Measurements from ENCODE around the gene OTX1.

The OTX1 gene

DNA sequence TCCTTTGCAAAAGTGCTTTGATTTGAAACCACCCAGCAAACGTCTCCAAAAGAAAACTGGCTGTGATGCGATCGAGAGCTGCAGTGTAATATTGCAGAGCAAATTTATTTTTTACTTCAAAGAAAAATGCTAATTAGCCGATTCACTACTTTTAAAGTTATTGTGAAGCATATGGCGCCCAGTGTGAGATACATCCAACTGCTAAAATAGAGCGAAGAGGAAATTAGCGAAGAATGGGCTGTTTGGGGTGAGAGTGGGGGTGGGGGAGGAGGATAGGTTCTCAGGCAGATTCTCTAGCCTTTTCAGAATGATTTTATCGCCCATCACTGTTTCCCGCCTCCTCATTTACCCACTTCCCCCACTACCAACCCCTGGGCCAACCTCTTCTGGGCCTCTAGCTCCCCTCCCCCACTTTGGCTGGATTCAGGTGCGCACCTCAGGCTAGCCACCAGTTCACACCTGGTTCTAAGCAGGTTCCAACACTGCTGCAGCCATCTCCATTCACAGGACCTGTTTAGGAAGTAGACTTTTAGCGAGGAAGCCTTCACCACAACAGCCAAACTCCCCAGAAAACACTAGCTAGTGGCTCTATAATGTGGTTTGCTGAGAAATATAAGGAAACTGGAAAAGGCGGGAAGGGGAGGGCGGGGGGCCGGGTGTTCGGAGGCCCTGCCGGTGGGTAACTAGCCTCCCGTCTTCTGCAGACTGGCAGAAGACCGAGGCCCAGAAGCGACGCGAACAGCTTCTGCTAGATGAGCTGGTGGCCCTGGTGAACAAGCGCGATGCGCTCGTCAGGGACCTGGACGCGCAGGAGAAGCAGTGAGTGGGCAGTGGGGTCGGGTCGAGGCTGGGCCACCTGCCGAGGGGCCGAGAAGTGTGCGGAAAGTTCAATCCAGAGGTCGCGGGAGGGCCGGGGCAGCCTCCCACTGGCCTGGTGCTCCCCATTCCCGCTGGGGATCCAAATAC is 6.0 kb upstream of the OTX1 start:
- H3K4me3 ChIP-seq (ENCODE audit: low read depth, low read length) = no peak overlapping the region
- TF ChIP-seq, protein P1, sequence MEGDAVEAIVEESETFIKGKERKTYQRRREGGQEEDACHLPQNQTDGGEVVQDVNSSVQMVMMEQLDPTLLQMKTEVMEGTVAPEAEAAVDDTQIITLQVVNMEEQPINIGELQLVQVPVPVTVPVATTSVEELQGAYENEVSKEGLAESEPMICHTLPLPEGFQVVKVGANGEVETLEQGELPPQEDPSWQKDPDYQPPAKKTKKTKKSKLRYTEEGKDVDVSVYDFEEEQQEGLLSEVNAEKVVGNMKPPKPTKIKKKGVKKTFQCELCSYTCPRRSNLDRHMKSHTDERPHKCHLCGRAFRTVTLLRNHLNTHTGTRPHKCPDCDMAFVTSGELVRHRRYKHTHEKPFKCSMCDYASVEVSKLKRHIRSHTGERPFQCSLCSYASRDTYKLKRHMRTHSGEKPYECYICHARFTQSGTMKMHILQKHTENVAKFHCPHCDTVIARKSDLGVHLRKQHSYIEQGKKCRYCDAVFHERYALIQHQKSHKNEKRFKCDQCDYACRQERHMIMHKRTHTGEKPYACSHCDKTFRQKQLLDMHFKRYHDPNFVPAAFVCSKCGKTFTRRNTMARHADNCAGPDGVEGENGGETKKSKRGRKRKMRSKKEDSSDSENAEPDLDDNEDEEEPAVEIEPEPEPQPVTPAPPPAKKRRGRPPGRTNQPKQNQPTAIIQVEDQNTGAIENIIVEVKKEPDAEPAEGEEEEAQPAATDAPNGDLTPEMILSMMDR (IDR thresholded peaks at IDR 0.05; ENCODE audit: insufficient read depth, low read depth, low read length, missing control alignments) = no peak
- no peak for DNase-seq (ENCODE audit: low read depth)

DNA sequence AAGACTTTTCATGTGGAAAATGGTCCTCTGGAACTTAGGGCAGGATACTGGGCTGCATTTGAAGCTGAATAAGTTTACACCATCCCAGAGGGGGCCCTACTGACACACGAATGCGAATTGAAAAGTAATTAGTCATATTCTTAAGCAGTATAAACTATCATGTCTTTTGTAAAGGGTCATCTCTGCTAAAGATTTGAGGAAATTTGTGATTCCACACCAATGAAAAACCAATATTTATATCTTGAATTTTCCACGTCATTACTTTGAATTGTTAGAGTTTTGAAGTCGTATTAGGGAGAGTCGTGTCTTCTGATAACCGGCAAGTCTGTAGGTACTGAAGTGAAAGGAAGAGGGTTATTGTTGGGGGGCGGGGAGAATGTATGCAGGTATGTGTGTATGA is 4.1 kb upstream of the OTX1 start:
- H3K4me3 ChIP-seq (ENCODE audit: low read depth, low read length) = no peak overlapping the region
- TF ChIP-seq, protein P1 (IDR thresholded peaks at IDR 0.05; ENCODE audit: insufficient read depth, low read depth, low read length, missing control alignments) = no peak
- no peak for DNase-seq (ENCODE audit: low read depth)

DNA sequence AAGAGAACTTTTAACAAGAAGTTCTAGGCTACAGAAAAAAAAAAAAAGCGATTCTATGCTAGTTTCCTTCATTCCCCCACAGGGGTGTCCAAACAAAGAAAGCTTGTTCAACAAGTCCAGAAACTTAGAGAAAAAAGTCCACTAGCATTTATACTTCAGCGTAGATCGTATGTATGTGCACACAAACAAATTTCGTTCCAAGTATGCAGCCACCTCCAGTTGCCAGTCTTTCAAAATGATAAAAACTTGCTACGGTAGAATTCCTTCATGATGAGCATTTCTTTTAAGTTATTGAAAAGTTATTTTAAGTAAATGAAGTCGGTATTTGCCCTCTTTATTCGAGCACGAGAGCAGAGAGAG is 3.7 kb upstream of the OTX1 start:
- H3K4me3 ChIP-seq (ENCODE audit: low read depth, low read length) = no peak overlapping the region
- TF ChIP-seq, protein P1 (IDR thresholded peaks at IDR 0.05; ENCODE audit: insufficient read depth, low read depth, low read length, missing control alignments) = no peak
- DNase-seq (ENCODE audit: low read depth) = no peak

DNA sequence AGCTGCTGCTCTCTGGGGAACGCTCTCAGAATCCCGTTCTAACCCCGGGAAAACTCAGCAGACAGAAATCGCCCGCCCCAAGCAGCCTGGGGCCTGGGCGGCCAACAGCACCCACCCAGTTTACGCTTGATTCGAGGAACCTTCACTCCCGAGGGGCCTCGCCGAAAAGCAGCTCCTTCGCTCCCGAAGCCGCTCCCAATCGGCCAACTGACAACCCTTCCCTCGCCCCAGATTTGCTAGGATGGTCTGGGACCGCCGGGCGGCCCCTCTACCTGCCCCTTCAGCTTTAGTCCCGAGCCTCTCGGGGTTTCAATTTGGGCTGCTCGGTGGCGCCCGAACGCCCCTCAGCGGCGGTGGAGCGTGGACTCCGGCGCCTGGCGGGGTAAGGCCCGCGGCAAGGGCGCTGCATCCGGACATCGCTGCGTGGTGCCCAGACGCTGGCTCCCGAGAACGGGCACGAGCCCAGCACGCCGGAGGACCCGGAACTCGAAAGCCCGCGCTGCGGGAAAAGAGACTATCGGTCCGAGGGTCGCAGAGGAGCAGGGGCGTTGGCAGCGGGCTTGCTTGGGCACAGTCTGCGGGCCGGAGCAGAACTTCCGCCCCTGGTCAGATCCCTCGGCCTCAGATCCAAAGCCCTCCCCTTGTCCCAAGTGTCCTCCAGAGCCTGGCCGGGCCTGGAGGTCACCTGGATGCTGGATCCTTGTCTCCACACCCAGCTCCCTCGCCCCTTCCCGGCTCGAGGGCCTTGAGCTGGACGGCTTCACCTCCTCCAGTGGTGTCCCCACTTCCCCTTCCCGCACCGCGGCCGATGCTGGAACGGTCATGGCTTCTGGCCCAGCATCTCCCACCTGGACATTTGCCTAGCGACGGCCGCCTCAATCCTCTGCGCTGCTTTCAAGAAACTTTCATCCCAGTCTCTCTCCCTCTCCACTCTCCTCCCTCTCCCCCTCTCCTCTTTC is 3.0 kb upstream of the OTX1 start:
- no peak for DNase-seq (ENCODE audit: low read depth)

DNA sequence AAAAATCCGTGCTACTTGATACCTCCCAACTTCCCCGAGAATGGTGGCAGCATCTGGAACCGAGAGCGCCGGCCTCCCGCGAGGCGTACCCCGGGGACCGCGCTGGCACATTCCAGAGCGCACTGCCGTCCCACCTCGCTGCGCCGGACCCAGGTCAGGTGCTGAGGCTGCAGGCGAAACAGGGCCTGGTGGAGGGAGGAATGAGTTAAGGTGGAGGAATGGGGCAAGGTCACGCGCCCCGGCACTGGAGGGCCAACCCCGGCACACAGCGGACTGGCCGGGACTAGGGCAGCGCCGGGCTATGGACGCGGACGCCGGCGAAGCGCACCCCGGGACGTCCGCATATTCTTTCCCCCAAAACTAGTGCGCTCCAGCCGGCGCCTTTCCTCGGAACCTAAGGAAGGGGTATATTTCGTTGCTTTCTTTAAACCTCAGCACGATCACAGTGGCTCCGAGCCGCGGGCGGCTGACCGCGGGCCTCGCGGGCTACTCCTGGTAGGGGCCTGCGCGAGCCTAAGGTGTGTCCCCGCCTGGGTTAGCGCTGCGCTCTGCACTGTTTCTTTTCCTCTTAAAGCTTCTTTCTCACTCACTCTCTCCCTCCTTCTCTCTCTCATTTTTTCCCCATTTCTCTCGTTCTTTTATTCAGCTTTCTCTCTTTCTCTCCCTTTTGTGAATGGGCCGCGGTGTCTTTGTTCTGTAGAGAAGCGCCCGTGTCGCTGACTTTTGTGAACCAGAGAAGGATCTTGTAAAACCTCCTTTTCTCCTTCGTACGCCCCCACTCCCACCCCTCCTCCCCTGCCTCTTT is 2.1 kb upstream of the OTX1 start:
- no peak for DNase-seq (ENCODE audit: low read depth)
- no peak overlapping the region for H3K4me3 ChIP-seq (ENCODE audit: low read depth, low read length)
- TF ChIP-seq, protein P1 (IDR thresholded peaks at IDR 0.05; ENCODE audit: insufficient read depth, low read depth, low read length, missing control alignments) = no peak

More for the DNA sequence above, 3.0 kb upstream of the OTX1 start:
- peak overlapping the region; percentile 19 for H3K4me3 ChIP-seq (ENCODE audit: low read depth, low read length)
- TF ChIP-seq, protein P1 (IDR thresholded peaks at IDR 0.05; ENCODE audit: insufficient read depth, low read depth, low read length, missing control alignments) = no peak

Measured in GM12865 (cell line).